Measurements from ENCODE around the gene ZCCHC24. TPM values are rescaled to one million over a fixed set of nuclear protein-coding genes. Genes with fewer than 3 reads are reported as not detected.

Gene ZCCHC24
- total and polyA plus RNA-seq, 2 experiments from 2014 or later, result 58.0 to 65.4 TPM

DNA sequence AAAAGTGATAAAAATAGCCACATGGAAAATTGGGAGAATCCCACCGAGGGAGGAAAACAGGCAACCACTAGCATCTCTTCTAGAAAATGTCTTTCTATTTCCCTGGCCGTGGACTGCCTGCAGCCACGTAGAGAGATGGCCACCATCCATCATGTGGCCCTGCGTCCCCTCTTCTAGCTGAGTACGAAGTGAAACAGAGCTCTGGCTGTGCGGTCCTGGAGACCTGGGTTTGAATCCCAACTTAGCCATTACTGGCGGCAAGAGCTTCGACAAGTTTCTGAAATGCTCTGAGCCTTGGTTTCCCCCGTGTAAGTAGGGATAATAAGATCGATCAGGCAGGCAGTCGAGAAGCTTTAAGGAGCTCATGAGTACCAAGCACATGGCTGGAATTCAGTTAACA is 32.9 kb downstream of the ZCCHC24 start:
- Histone ChIP-seq H3K27ac (peak overlapping the region; percentile 34), H3K36me3 (no peaks in the 10 kb centered on the region), H3K4me1 (ENCODE audit: low read depth) (peaks cover 10% of the 10 kb centered on the region), H3K27me3 (no peaks in the 10 kb centered on the region), H3K9me3 (ENCODE audit: low read depth) (no peaks in the 10 kb centered on the region), H3K4me3 (no peak overlapping the region)
- no peak for DNase-seq (ENCODE audit: low read depth in 1 of 2, low spot score in 1 of 2)
- TF ChIP-seq, protein P1, sequence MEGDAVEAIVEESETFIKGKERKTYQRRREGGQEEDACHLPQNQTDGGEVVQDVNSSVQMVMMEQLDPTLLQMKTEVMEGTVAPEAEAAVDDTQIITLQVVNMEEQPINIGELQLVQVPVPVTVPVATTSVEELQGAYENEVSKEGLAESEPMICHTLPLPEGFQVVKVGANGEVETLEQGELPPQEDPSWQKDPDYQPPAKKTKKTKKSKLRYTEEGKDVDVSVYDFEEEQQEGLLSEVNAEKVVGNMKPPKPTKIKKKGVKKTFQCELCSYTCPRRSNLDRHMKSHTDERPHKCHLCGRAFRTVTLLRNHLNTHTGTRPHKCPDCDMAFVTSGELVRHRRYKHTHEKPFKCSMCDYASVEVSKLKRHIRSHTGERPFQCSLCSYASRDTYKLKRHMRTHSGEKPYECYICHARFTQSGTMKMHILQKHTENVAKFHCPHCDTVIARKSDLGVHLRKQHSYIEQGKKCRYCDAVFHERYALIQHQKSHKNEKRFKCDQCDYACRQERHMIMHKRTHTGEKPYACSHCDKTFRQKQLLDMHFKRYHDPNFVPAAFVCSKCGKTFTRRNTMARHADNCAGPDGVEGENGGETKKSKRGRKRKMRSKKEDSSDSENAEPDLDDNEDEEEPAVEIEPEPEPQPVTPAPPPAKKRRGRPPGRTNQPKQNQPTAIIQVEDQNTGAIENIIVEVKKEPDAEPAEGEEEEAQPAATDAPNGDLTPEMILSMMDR (IDR thresholded peaks at IDR 0.05; ENCODE audit: low read depth, low read length), result no peak

DNA sequence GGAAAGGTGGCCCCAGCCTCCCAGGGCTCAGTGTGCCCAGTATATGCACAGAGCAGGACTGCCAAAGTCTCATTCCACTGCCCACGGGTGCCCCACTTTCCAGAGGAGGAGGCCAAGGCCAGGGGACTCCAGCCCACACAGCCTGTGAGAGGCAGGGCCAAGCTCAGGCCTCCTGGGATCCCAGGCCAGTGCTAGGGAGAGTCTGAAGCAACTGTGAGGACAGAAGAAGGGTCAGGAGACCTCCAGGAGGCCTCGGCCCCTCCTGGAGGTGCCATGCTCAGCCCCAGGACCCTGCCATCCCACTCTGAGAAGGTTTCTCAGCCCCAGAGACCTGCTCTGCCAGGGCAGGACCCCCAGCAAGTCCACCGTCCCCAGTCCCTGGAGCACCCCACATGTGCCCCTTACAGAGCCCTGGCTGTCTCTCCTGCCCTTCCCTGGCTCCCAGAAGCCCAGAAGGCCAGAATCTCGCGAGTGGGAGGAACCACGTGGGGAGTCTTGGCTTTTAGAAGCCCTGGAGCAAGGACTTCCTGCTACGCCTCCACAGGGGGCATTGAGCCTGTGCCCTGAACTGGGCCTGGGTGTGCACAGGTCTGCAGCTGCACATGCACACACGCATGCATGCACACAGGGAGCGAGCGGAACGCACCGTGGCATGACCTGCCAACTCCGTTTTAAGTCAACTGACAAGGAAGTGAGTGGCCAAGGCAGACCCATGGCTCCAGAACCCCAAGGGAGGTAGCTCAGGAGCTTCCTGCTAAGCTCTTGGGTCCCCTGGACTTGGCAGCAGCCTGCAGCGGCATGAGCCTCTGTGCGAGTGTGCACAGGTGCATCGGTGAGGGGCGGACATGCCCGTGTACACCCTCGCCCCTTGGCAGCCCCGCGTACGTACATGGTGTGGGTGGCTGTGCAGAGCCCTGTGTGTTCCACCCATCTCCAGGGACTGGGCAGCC is 33.6 kb downstream of the ZCCHC24 start:
- DNase-seq (ENCODE audit: low read depth in 1 of 2, low spot score in 1 of 2), result no peak
- Histone ChIP-seq H3K27me3 (no peaks in the 10 kb centered on the region), H3K4me1 (ENCODE audit: low read depth) (peaks cover 13% of the 10 kb centered on the region), H3K27ac (no peak overlapping the region), H3K36me3 (no peaks in the 10 kb centered on the region), H3K4me3 (no peak overlapping the region), H3K9me3 (ENCODE audit: low read depth) (no peaks in the 10 kb centered on the region)
- TF ChIP-seq, protein P1 (IDR thresholded peaks at IDR 0.05; ENCODE audit: low read depth, low read length), result no peak

DNA sequence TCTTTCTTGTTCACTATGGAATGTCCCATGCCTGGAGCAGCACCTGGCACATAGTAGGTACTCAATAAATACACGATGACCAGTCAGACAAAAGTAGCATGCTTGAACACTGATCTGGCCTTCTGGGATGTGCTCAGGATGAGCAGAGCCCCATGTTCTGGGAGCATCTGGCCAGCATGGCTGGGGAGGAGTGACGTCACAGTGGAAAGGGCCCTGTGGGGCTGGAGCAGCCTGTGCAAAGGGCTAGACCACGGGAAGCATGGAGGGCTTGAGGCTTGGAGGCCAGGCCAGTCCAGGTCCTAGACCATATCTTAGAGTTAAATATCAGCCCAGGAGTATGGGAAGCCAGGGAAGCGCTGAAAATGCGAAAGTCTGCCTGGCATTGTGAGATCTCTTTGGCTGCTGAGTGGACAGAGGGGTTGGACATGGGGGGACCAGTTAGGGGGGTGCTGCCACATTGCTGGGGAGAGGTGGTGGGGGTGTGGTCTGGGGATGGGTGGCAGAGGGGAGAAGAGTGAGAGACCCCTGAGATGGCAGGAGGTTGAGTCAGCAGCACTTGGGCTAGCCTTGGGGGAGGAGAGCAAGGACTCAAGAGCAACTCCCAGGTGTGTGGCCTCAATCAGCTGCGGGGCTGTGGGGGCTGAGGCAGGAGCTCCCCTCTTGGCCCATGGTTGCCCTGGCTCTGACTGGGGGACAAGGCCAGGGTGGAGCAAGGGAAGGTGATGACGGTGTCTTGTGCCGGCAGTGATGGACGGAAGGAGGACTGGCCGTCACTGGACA is 34.9 kb downstream of the ZCCHC24 start:
- Histone ChIP-seq H3K4me1 (ENCODE audit: low read depth) (peaks cover 27% of the 10 kb centered on the region), H3K36me3 (no peaks in the 10 kb centered on the region), H3K9me3 (ENCODE audit: low read depth) (no peaks in the 10 kb centered on the region), H3K27me3 (no peaks in the 10 kb centered on the region), H3K27ac (no peak overlapping the region), H3K4me3 (no peak overlapping the region)
- no peak for DNase-seq (ENCODE audit: low read depth in 1 of 2, low spot score in 1 of 2)
- TF ChIP-seq, protein P1 (IDR thresholded peaks at IDR 0.05; ENCODE audit: low read depth, low read length), result no peak

DNA sequence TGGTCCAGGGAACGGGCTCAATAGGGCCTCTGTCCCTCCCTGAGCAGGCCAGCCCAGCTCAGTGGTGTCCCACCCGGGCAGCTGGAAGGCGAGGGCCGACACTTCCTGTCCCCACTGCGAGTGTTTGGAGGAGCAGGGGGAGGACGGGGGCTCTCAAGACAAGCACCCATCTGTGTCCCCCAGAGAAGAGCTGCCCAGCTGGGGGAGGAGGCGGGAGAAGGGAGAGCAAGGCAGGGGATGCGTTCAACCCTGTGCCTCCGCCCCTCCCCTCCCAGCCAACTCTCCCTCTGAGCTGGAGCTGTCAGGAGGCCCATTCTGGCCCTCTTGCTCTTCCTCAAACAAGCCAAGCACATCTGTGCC is 35.7 kb downstream of the ZCCHC24 start:
- Histone ChIP-seq H3K27ac (peak overlapping the region; percentile 92), H3K4me1 (ENCODE audit: low read depth) (peaks cover 35% of the 10 kb centered on the region), H3K27me3 (no peaks in the 10 kb centered on the region), H3K9me3 (ENCODE audit: low read depth) (no peaks in the 10 kb centered on the region), H3K36me3 (no peaks in the 10 kb centered on the region), H3K4me3 (no peak overlapping the region)
- no peak for DNase-seq (ENCODE audit: low read depth in 1 of 2, low spot score in 1 of 2)
- TF ChIP-seq, protein P1 (IDR thresholded peaks at IDR 0.05; ENCODE audit: low read depth, low read length), result no peak

DNA sequence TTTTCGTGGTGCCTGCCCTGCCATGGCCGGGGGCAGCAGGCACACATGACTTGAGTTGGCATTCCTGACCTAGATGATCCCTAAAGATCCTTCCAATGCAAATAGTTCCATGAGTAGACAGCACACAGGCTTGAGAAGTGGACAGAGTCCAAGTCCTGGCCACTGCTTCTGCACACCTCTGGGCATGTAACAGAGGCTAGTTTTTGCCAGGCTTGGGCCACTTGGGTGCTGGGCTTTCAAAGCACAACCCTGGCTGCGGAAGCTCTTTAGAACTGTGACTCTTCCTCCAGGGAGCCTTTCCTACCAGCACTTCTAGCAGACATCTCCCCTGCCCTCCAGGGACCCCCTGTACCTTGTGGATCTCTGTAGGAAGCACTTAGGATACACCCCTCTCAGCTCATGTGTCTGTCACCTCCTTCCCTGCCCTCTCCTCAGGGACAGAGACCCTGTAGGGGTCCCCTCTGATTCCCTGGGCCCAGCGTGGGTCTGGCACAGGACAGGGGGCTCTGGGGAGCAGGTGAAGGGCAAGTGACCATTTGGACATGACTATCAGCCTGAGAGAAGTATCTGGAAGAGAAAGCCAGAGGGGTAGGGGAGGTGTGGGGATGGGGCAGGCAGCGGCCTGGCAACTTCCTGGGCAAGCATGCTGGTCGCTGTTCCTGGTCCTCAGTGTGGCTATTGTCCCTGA is 36.2 kb downstream of the ZCCHC24 start:
- Histone ChIP-seq H3K4me1 (ENCODE audit: low read depth) (peaks cover 40% of the 10 kb centered on the region), H3K27me3 (no peaks in the 10 kb centered on the region), H3K9me3 (ENCODE audit: low read depth) (no peaks in the 10 kb centered on the region), H3K36me3 (no peaks in the 10 kb centered on the region), H3K4me3 (no peak overlapping the region), H3K27ac (peak overlapping the region; percentile 92)
- DNase-seq (ENCODE audit: low read depth in 1 of 2, low spot score in 1 of 2), result no peak
- TF ChIP-seq, protein P1 (IDR thresholded peaks at IDR 0.05; ENCODE audit: low read depth, low read length), result no peak

All from cardiac muscle cell (in vitro differentiated cells and primary cell).